Inferior parietal cortex (tissue), 1 donor: ENCODE results near the gene MERTK.

Experiments used
- DNase-seq: peaks from one replicate; pipeline ENCODE4 v3.0.0-alpha.2; 2016; ENCODE audit errors: extremely low spot score

The MERTK gene

GRCh38 chr2:112075490-112076260, 177.3 kb downstream of the MERTK start:
- DNase-seq: no peak

- DNase-seq: no peak
These were observed 179.4 kb downstream of the MERTK start for GRCh38 chr2:112077814-112078213.
